NCI-H524 (cell line): ENCODE measurements around the gene MAP7D1.
"Not testable (repeated sequence)": the region's sequence is repeated elsewhere in the genome, so short reads cannot be mapped to it uniquely, and the experiment has no call there.

ENCODE experiments used
- DNase-seq, 2 experiments: peaks; one replicate each; lab custom pipeline; 2025; lab: John Stamatoyannopoulos, UW

Gene MAP7D1

GRCh38 chr1:36168514-36168913, 12.6 kb downstream of the MAP7D1 start:
- no peak for DNase-seq

- DNase-seq = no peak
Observed at GRCh38 chr1:36170643-36171412, 14.9 kb downstream of the MAP7D1 start.

GRCh38 chr1:36172017-36172747, 16.2 kb downstream of the MAP7D1 start:
- no peak for DNase-seq

GRCh38 chr1:36172983-36173382, 17.0 kb downstream of the MAP7D1 start:
- DNase-seq = no peak

- no peak for DNase-seq
Observed at GRCh38 chr1:36174713-36175112, 18.8 kb downstream of the MAP7D1 start.

- no peak for DNase-seq
Observed at GRCh38 chr1:36175137-36176095, 19.5 kb downstream of the MAP7D1 start.

- DNase-seq = no peak
Observed at GRCh38 chr1:36176106-36176949, 20.4 kb downstream of the MAP7D1 start.

GRCh38 chr1:36177589-36178431, 21.9 kb downstream of the MAP7D1 start:
- no peak for DNase-seq

GRCh38 chr1:36178471-36179219, 22.7 kb downstream of the MAP7D1 start:
- DNase-seq = no peak

GRCh38 chr1:36179220-36179600, 23.2 kb downstream of the MAP7D1 start:
- DNase-seq = no peak

GRCh38 chr1:36182734-36183133, 26.8 kb downstream of the MAP7D1 start:
- no peak for DNase-seq

- DNase-seq = no peak
Observed at GRCh38 chr1:36183309-36183856, 27.4 kb downstream of the MAP7D1 start.

- DNase-seq = peak; percentile 60 to 76
Observed at GRCh38 chr1:36187800-36188593, 32.0 kb downstream of the MAP7D1 start.

GRCh38 chr1:36196805-36197204, 40.8 kb downstream of the MAP7D1 start:
- not testable (repeated sequence) for DNase-seq

GRCh38 chr1:36198641-36199040, 42.7 kb downstream of the MAP7D1 start:
- no peak for DNase-seq

- no peak for DNase-seq
Observed at GRCh38 chr1:36199934-36200741, 44.2 kb downstream of the MAP7D1 start.

GRCh38 chr1:36203027-36203553, 47.1 kb downstream of the MAP7D1 start:
- no peak for DNase-seq
